ENCODE results near the gene NRIP1.

GRCh38 chr21:15031790-15032357, 32.9 kb downstream of the NRIP1 start:
- TF ChIP-seq CTCF (IDR thresholded peaks at IDR 0.05; ENCODE audit: extremely low read depth in 1 of 2, insufficient read depth in 1 of 2, low read depth in 1 of 2, low read length in 2 of 2) (no peak), JUN (IDR thresholded peaks at IDR 0.05; ENCODE audit: borderline replicate concordance, insufficient read depth, insufficient read length, low read depth) (no peak)

Measured in endothelial cell of umbilical vein (primary cell).